HepG2 (cell line): ENCODE data around the gene ARHGAP45. TPM values are rescaled to one million over a fixed set of nuclear protein-coding genes. Genes with fewer than 3 reads are reported as not detected.

Source experiments
- BRF2 ChIP-seq: sonication (generic); formaldehyde crosslinking; IDR thresholded peaks from 2 replicates; pipeline ENCODE4 v1.8.1; 2022; ENCODE audit warnings: mild to moderate bottlenecking, missing genetic modification reagents
- CBX1 ChIP-seq: IDR thresholded peaks from one replicate; pipeline ENCODE4 v1.6.1; 2016; ENCODE audit warnings: antibody characterized with exemption, low read depth
- DRAP1 ChIP-seq: IDR thresholded peaks from 2 replicates; pipeline ENCODE4 v1.6.1; 2016; ENCODE audit warnings: missing genetic modification reagents, missing compliant biosample characterization
- HCFC1 ChIP-seq: fragments of 150-350 bp; IDR thresholded peaks from 2 replicates; pipeline ENCODE4 v1.6.1; 2014; ENCODE audit warnings: low read depth, low read length
- LBX2 ChIP-seq: sonication (generic); formaldehyde crosslinking; IDR thresholded peaks from 2 replicates; pipeline ENCODE4 v1.5.0; 2020; ENCODE audit warnings: missing genetic modification reagents, mild to moderate bottlenecking, borderline replicate concordance
- MLX ChIP-seq: IDR thresholded peaks from 2 replicates; pipeline ENCODE4 v1.6.1; 2016
- RARA ChIP-seq: IDR thresholded peaks from 2 replicates; pipeline ENCODE4 v1.6.1; 2016; ENCODE audit warnings: missing genetic modification reagents, missing compliant biosample characterization
- RERE ChIP-seq: IDR thresholded peaks from 2 replicates; pipeline ENCODE4 v1.6.1; 2016; ENCODE audit warnings: low read depth, missing genetic modification reagents, missing compliant biosample characterization
- STAT6 ChIP-seq: sonication (generic); formaldehyde crosslinking; IDR thresholded peaks from 2 replicates; pipeline ENCODE4 v1.4.0; 2020; ENCODE audit warnings: missing genetic modification reagents, mild to moderate bottlenecking, borderline replicate concordance
- WIZ ChIP-seq: sonication (generic); formaldehyde crosslinking; IDR thresholded peaks from 2 replicates; pipeline ENCODE4 v1.5.1; 2020; ENCODE audit warnings: mild to moderate bottlenecking, missing genetic modification reagents
- ZNF256 ChIP-seq: sonication (generic); formaldehyde crosslinking; conservative IDR thresholded peaks from 2 replicates; pipeline ENCODE4 v1.4.0; 2020; ENCODE audit warnings: missing genetic modification reagents
- ZNF770 ChIP-seq: sonication (generic); formaldehyde crosslinking; IDR thresholded peaks from 2 replicates; pipeline ENCODE4 v1.5.0; 2020; ENCODE audit warnings: mild to moderate bottlenecking, missing genetic modification reagents
- polyA plus RNA-seq, 8 experiments: library from polyadenylated mRNA; depleted of rRNA in 3 of 8; stranded (reverse) in 7 of 8; unstranded in 1 of 8; fragments of >200 nt; fragmentation: Illumina TruSeq in 4 of 8; extraction: Trizol in 4 of 8; gene quantifications; 2 replicates each; pipeline versions ENCODE4 v1.2.1 to v1.2.3, GENCODE V29; 2011 to 2016; ENCODE audit warnings: low read depth in 4 of 8, missing spikeins in 1 of 8, mixed read lengths in 1 of 8; ENCODE audit not compliant: insufficient read depth in 1 of 8
- total RNA-seq, 5 experiments: library from RNA; depleted of rRNA; stranded (reverse); fragments of >200 nt; fragmentation: Illumina TruSeq; extraction: Trizol; gene quantifications; 2 replicates each; pipeline ENCODE4 v1.2.3, GENCODE V29; 2016; ENCODE audit warnings: low read depth in 1 of 5

Gene ARHGAP45
- total and polyA plus RNA-seq, 2 of the 13 experiments (the other 11 are each of a cell fraction or from before 2014, with no cell fraction given) = 0.84 to 32.0 TPM

- TF ChIP-seq RARA (CRISPR knock-in tag) = peak; percentile 51; the same call in 1 of the 2 replicates
- TF ChIP-seq HCFC1 = no peak
- peak; percentile 83; the same call in 1 of the 2 replicates for TF ChIP-seq LBX2 (CRISPR knock-in tag)
- TF ChIP-seq CBX1 = no peak
- TF ChIP-seq ZNF256 (CRISPR knock-in tag) = no peak
- TF ChIP-seq STAT6 (CRISPR knock-in tag) = no peak
- TF ChIP-seq WIZ (CRISPR knock-in tag) = no peak
- no peak for TF ChIP-seq RERE
- no peak for TF ChIP-seq BRF2 (CRISPR knock-in tag)
- no peak for TF ChIP-seq DRAP1
- peak; percentile 58; the same call in 1 of the 2 replicates for TF ChIP-seq MLX
- no peak for TF ChIP-seq ZNF770
Measured at GRCh38 chr19:1046117-1046626, 20.8 kb upstream of the ARHGAP45 start (continued).
